ENCODE results near the gene TMC3.
"Not testable (repeated sequence)": the region's sequence is repeated elsewhere in the genome, so short reads cannot be mapped to it uniquely, and the experiment has no call there.

TMC3 gene

GRCh38 chr15:81335631-81336030, 38.4 kb downstream of the TMC3 start:
- Mint-ChIP-seq H3K9me3 (no peaks in the 10 kb centered on the region), H3K4me3 (no peak overlapping the region), H3K27me3 (ENCODE audit: low read depth, poor library complexity) (peaks cover 3% of the 10 kb centered on the region), H3K27ac (no peak overlapping the region), H3K4me1 (peaks cover 4% of the 10 kb centered on the region), H3K36me3 (ENCODE audit: low read depth) (no peaks in the 10 kb centered on the region)
- DNase-seq = no peak
- TF ChIP-seq, protein P1, sequence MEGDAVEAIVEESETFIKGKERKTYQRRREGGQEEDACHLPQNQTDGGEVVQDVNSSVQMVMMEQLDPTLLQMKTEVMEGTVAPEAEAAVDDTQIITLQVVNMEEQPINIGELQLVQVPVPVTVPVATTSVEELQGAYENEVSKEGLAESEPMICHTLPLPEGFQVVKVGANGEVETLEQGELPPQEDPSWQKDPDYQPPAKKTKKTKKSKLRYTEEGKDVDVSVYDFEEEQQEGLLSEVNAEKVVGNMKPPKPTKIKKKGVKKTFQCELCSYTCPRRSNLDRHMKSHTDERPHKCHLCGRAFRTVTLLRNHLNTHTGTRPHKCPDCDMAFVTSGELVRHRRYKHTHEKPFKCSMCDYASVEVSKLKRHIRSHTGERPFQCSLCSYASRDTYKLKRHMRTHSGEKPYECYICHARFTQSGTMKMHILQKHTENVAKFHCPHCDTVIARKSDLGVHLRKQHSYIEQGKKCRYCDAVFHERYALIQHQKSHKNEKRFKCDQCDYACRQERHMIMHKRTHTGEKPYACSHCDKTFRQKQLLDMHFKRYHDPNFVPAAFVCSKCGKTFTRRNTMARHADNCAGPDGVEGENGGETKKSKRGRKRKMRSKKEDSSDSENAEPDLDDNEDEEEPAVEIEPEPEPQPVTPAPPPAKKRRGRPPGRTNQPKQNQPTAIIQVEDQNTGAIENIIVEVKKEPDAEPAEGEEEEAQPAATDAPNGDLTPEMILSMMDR (IDR thresholded peaks at IDR 0.05) = no peak

- TF ChIP-seq, protein P1 (IDR thresholded peaks at IDR 0.05) = no peak
- Mint-ChIP-seq H3K36me3 (ENCODE audit: low read depth) (no peaks in the 10 kb centered on the region), H3K27me3 (ENCODE audit: low read depth, poor library complexity) (peaks cover 3% of the 10 kb centered on the region), H3K4me1 (peaks cover 4% of the 10 kb centered on the region), H3K27ac (no peak overlapping the region), H3K4me3 (no peak overlapping the region), H3K9me3 (no peaks in the 10 kb centered on the region)
- DNase-seq = no peak
Measured at GRCh38 chr15:81334768-81335435, 39.1 kb downstream of the TMC3 start.

- no peak for DNase-seq
- no peaks in the 10 kb centered on the region for H3K9me3 Mint-ChIP-seq
- H3K4me1 Mint-ChIP-seq = peaks cover 4% of the 10 kb centered on the region
- H3K36me3 Mint-ChIP-seq (ENCODE audit: low read depth) = no peaks in the 10 kb centered on the region
- TF ChIP-seq, protein P1 (IDR thresholded peaks at IDR 0.05) = no peak
- H3K27ac Mint-ChIP-seq = no peak overlapping the region
- peaks cover 3% of the 10 kb centered on the region for H3K27me3 Mint-ChIP-seq (ENCODE audit: low read depth, poor library complexity)
- no peak overlapping the region for H3K4me3 Mint-ChIP-seq
Measured at GRCh38 chr15:81333363-81333762, 40.6 kb downstream of the TMC3 start.

DNA sequence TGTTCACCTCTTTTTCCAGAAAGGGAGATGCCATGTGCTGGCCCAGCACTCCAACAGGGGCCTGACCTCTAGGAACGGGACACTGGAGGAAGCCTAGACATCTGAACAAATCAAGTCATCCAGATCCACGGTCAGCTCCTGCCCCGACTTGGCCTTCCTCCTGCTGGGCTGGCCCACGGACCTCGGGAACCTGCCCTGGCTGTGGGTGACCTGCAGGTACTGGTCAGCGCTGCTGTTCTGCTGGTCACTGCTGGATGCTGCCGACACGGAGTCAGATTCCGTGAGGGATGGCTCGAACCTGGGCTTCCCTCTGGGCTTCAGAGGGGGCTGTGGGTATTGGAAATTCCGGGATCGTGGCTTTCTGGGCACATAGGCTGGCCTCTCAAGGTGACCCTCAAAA, 41.7 kb downstream of the TMC3 start:
- TF ChIP-seq, protein P1 (IDR thresholded peaks at IDR 0.05) = no peak
- peaks cover 4% of the 10 kb centered on the region for H3K4me1 Mint-ChIP-seq
- H3K36me3 Mint-ChIP-seq (ENCODE audit: low read depth) = no peaks in the 10 kb centered on the region
- H3K27ac Mint-ChIP-seq = no peak overlapping the region
- no peaks in the 10 kb centered on the region for H3K9me3 Mint-ChIP-seq
- H3K27me3 Mint-ChIP-seq (ENCODE audit: low read depth, poor library complexity) = peaks cover 5% of the 10 kb centered on the region
- DNase-seq = no peak
- no peak overlapping the region for H3K4me3 Mint-ChIP-seq

DNA sequence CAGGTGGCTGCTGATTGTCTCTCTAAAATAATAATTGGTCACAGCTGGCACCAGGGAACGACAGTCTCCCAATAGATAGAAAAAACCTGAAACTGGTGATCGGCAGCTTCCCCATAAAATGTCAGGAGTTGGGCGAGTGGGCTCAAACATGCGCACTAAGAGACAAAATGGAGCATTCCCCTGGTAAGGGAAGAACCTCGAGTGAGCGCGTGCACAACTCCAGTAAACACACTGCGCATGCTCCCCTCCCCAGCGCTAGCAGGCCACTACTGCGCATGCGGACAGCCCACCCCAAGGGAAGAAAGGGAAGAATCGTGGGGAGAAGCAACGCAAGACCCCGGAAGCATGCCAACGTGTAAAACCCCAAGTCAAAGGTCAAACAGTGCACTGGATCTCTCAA, 42.4 kb downstream of the TMC3 start:
- no peak overlapping the region for H3K27ac Mint-ChIP-seq
- no peak for DNase-seq
- no peaks in the 10 kb centered on the region for H3K36me3 Mint-ChIP-seq (ENCODE audit: low read depth)

DNA sequence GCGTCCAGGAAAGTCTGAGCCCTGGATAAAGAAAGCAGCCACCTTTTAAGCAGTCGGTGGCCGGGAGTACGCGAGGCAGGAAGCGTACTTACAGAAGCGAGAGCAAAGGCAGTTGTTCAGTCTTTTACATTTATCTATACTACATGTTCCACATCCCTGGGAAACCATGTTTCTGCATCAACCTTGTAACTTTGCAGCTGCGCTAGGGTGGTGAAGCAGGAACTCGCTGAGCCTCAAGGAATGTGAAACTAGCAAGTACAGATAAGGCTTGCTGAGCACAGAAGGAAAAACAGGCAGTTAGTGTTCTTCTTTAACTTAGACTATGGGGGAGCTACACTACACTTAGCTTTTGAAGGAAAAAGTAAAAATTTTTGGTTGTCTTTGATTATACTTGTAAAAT, 42.9 kb downstream of the TMC3 start:
- peak overlapping the region; percentile 71 for H3K27ac Mint-ChIP-seq
- DNase-seq; H3K4me3 Mint-ChIP-seq; H3K4me1 Mint-ChIP-seq; H3K36me3 Mint-ChIP-seq (ENCODE audit: low read depth); H3K27me3 Mint-ChIP-seq (ENCODE audit: low read depth, poor library complexity); H3K9me3 Mint-ChIP-seq: not testable (repeated sequence)

More for the DNA sequence above, 42.4 kb downstream of the TMC3 start:
- Mint-ChIP-seq H3K4me3 (no peak overlapping the region), H3K4me1 (peaks cover 4% of the 10 kb centered on the region), H3K9me3 (no peaks in the 10 kb centered on the region), H3K27me3 (ENCODE audit: low read depth, poor library complexity) (peaks cover 3% of the 10 kb centered on the region)
- TF ChIP-seq, protein P1 (IDR thresholded peaks at IDR 0.05) = no peak
